Stimulated activated CD4-positive, alpha-beta T cell treated with anti-CD3 and anti-CD28 coated beads, Interleukin-12 subunit alpha, Interleukin-12 subunit beta, amount 100 ng/mL, for 4 hours (primary cell): ENCODE data around the gene TRMT5.

Experiments used
- DNase-seq: peaks from one replicate; pipeline ENCODE4 v3.0.0-alpha.2; 2020

The TRMT5 gene

DNA sequence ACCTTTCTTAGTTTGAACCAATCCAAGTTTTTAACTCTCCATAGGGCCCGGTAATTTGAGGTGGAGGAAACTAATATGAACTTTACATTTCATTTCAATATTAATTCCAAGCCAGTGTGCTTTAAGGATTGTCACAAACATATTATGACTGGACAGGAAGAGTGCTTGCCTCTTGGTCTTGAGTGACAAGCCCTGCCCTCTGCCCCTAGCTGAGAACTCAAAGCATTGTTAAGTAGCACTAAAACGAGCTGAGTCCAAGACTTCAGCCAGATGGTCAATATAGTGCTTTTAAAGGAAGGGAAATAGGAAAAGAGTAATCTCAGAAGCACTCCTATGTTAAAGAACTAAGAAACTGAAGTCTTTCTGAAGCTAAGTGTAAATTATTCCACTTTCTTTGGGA is 17.1 kb downstream of the TRMT5 start:
- DNase-seq: no peak

GRCh38 chr14:60958146-60958545 is 22.7 kb downstream of the TRMT5 start:
- DNase-seq: no peak

DNA sequence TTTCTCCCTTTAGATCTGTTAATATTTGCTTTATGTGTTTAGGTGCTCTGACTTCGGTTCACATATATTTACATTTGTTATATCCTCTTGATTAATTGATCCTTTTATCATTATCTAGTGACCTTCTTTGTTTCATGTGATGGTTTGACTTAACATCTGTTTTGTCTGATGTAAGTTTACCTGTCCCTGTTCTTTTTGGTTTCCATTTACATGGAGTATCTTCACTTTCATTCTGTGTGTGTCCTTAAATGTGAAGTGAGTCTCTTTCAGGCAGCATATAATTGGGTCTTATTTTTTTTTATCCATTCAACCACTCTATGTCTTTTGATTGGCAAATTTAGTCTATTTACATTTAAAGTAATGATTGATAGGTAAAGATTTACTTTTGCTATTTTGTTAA is 24.2 kb downstream of the TRMT5 start:
- no peak for DNase-seq

- no peak for DNase-seq
Measured at GRCh38 chr14:60956202-60956601, 24.7 kb downstream of the TRMT5 start.

- DNase-seq: no peak
Measured at GRCh38 chr14:60951776-60952435, 29.0 kb downstream of the TRMT5 start.

- DNase-seq: no peak
Measured at GRCh38 chr14:60946773-60947172, 34.1 kb downstream of the TRMT5 start.

- no peak for DNase-seq
Measured at GRCh38 chr14:60945984-60946383, 34.9 kb downstream of the TRMT5 start.

GRCh38 chr14:60944204-60944603 is 36.7 kb downstream of the TRMT5 start:
- DNase-seq: no peak

DNA sequence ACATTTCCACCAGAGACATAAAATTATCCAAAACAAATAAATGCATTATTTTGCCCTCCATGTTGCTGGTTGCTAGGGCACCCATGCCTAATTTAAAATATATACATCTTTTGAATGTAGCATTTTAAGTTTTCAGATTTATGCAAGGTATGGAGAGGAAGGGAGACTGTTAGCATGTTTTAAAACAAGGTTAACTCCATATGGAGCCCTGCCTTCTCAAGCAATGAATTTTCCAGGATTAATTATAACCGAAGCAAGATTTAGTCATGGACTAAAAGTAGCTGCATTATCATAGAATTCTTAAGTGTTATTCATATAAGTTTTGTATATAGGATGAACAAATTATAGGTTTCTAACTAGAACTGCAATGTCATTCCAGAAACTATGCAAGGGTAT is 37.2 kb downstream of the TRMT5 start:
- no peak for DNase-seq

- DNase-seq: no peak
Measured at GRCh38 chr14:60935319-60935718, 45.6 kb downstream of the TRMT5 start.

DNA sequence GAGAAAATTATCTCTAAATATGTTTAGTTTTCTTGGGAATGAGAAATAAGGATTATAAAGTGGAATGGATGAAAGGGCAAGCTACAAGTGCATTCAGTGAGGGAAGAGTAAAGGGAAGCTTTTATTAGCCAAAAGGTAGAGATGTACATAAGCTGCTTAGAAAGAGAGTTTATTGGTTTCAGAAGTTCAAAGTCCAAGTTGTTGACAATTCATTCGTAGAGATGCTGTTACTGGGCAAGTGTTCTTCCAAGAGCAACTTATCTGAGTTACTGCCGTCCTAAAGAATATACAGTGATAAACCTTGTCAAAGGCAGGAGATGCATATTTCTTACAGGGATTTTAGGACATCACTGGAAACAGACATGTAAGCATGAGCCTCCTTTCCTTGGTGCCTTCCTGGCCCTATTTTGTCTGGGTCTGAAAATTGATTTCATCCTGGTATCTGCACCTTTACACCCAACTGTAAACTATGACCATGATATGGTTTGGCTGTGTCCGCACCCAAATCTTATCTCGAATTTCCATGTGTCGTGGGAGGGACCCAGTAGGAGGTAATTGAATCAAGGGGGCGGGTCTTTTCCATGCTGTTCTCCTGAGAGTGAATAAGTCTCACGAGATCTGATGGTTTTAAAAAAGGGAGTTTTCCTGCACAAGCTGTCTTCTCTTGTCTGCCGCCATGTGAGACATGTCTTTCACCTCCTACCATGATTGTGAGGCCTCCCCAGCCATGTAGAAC is 46.8 kb downstream of the TRMT5 start:
- no peak for DNase-seq

GRCh38 chr14:60931218-60931617 is 49.7 kb downstream of the TRMT5 start:
- DNase-seq: no peak

GRCh38 chr14:60926002-60926401 is 54.9 kb downstream of the TRMT5 start:
- DNase-seq: no peak

DNA sequence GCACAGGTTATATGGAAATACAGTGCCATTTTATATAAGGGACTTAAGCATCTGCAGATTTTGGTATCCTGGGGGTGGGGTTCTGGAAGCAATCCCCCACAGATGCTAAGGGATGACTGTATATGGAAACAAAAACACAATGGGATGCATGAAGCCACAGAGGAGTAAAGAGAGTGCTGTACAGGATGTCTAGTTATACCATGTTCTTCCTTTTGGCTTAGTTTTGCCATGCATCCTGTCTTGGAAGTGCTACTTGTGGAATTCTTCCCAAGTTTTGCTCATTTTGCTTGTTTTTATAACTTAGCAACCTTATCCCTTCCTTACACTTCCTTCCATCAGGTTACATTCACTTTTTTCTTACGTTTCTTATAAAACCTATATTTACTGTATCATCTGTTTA is 55.6 kb downstream of the TRMT5 start:
- no peak for DNase-seq

- DNase-seq: no peak
Measured at GRCh38 chr14:60922050-60922449, 58.8 kb downstream of the TRMT5 start.
